Mesenchymal stem cell (in vitro differentiated cells and primary cell): ENCODE results near the gene PFKP.

ENCODE experiments used
- DNase-seq: peaks from one replicate; pipeline ENCODE4 v3.0.0-alpha.2; 2013
- H2AFZ ChIP-seq: one replicate; pipeline ENCODE4 v1.6.1; 2013; ENCODE audit warnings: low read depth, mild to moderate bottlenecking, control low read depth, inconsistent platforms, low read length, moderate library complexity
- H2AK5ac ChIP-seq: 2 replicates; pipeline ENCODE4 v1.6.1; 2013; ENCODE audit warnings: low read length, moderate library complexity, mild to moderate bottlenecking, inconsistent platforms; ENCODE audit not compliant: severe bottlenecking
- H2BK120ac ChIP-seq: one replicate; pipeline ENCODE4 v1.6.1; 2013; ENCODE audit warnings: low read depth, mild to moderate bottlenecking, inconsistent platforms, low read length, moderate library complexity
- H2BK12ac ChIP-seq, 2 experiments: one replicate each; pipeline ENCODE4 v1.6.1; 2013; ENCODE audit warnings: inconsistent platforms in 2 of 2, low read length in 2 of 2, mild to moderate bottlenecking in 2 of 2, moderate library complexity in 2 of 2, control low read depth in 1 of 2
- H2BK15ac ChIP-seq: one replicate; pipeline ENCODE4 v1.6.1; 2013; ENCODE audit warnings: mild to moderate bottlenecking, low read depth, inconsistent platforms; ENCODE audit not compliant: poor library complexity, severe bottlenecking
- H2BK5ac ChIP-seq: 2 replicates; pipeline ENCODE4 v1.6.1; 2013; ENCODE audit warnings: low read depth, mild to moderate bottlenecking, low read length, control low read depth, inconsistent platforms; ENCODE audit not compliant: poor library complexity, severe bottlenecking
- H3K14ac ChIP-seq, 2 experiments: one replicate each; pipeline ENCODE4 v1.6.1; 2013; ENCODE audit warnings: inconsistent platforms in 2 of 2, low read length in 2 of 2, control low read depth in 1 of 2, mild to moderate bottlenecking in 1 of 2, moderate library complexity in 1 of 2
- H3K18ac ChIP-seq, 2 experiments: one replicate each; pipeline ENCODE4 v1.6.1; 2013; ENCODE audit warnings: inconsistent platforms in 2 of 2, low read length in 2 of 2, control low read depth in 1 of 2, low read depth in 1 of 2, mild to moderate bottlenecking in 1 of 2
- H3K23ac ChIP-seq, 2 experiments: one replicate each; pipeline ENCODE4 v1.6.1; 2013; ENCODE audit warnings: inconsistent platforms in 2 of 2, low read length in 2 of 2, mild to moderate bottlenecking in 2 of 2, moderate library complexity in 2 of 2, control low read depth in 1 of 2
- H3K27ac ChIP-seq: 2 replicates; pipeline ENCODE4 v1.5.1; 2013; ENCODE audit warnings: mild to moderate bottlenecking, moderate library complexity, low read length, control low read depth, inconsistent platforms; ENCODE audit not compliant: poor library complexity, severe bottlenecking
- H3K27me3 ChIP-seq, 2 experiments: 2 replicates each; pipeline versions ENCODE4 v1.6.1 to v1.7.0; 2013; ENCODE audit warnings: low read length in 2 of 2, mild to moderate bottlenecking in 2 of 2, moderate library complexity in 2 of 2, control low read depth in 1 of 2, inconsistent platforms in 1 of 2; ENCODE audit not compliant: control insufficient read depth in 1 of 2, insufficient read depth in 1 of 2
- H3K36me3 ChIP-seq, 2 experiments: 2 replicates each; pipeline versions ENCODE4 v1.6.1 to v1.7.0; 2013; ENCODE audit warnings: low read length in 2 of 2, control low read depth in 1 of 2, inconsistent platforms in 1 of 2, low read depth in 1 of 2, mild to moderate bottlenecking in 1 of 2; ENCODE audit not compliant: insufficient read depth in 2 of 2, control insufficient read depth in 1 of 2
- H3K4ac ChIP-seq, 2 experiments: one replicate each; pipeline ENCODE4 v1.6.1; 2013; ENCODE audit warnings: inconsistent platforms in 2 of 2, low read length in 2 of 2, mild to moderate bottlenecking in 2 of 2, moderate library complexity in 2 of 2, control low read depth in 1 of 2, low read depth in 1 of 2
- H3K4me1 ChIP-seq: 2 replicates; pipeline ENCODE4 v1.6.1; 2013; ENCODE audit warnings: low read depth, low read length, control low read depth; ENCODE audit not compliant: control insufficient read depth, insufficient read depth
- H3K4me2 ChIP-seq: 2 replicates; pipeline ENCODE4 v1.6.1; 2013; ENCODE audit warnings: low read length, mild to moderate bottlenecking, inconsistent platforms; ENCODE audit not compliant: poor library complexity, severe bottlenecking
- H3K4me3 ChIP-seq, 2 experiments: 2 replicates each; pipeline versions ENCODE4 v1.5.1 to v1.7.0; 2013; ENCODE audit warnings: low read length in 2 of 2, mild to moderate bottlenecking in 2 of 2, control low read depth in 1 of 2, low read depth in 1 of 2; ENCODE audit not compliant: insufficient read depth in 1 of 2
- H3K79me1 ChIP-seq: replicated peaks from 2 replicates; pipeline ENCODE4 v1.6.1; 2013; ENCODE audit warnings: mild to moderate bottlenecking, control low read depth, low read length, inconsistent platforms; ENCODE audit not compliant: poor library complexity, severe bottlenecking
- H3K9ac ChIP-seq: 2 replicates; pipeline ENCODE4 v1.7.0; 2013; ENCODE audit warnings: mild to moderate bottlenecking, low read length, moderate library complexity
- H3K9me3 ChIP-seq: 2 replicates; pipeline ENCODE4 v1.7.0; 2013; ENCODE audit warnings: mild to moderate bottlenecking, low read length; ENCODE audit not compliant: control insufficient read depth
- H4K8ac ChIP-seq: one replicate; pipeline ENCODE4 v1.6.1; 2013; ENCODE audit warnings: inconsistent platforms, mild to moderate bottlenecking, low read length, moderate library complexity
- H4K91ac ChIP-seq: one replicate; pipeline ENCODE4 v1.6.1; 2013; ENCODE audit warnings: mild to moderate bottlenecking, low read length, inconsistent platforms
- WGBS: methylation state at CpG from one replicate; pipeline ENCODE4 v1.1.7; 2013; ENCODE audit warnings: mixed read lengths; 5-methylcytosine and 5-hydroxymethylcytosine counted together

Gene PFKP

GRCh38 chr10:3145366-3145765 is 78.0 kb downstream of the PFKP start:
- Histone ChIP-seq H2AFZ (no peak overlapping the region), H3K9me3 (no peaks in the 10 kb centered on the region), H2BK120ac (no peak overlapping the region), H3K9ac (no peak overlapping the region), H3K79me1 (peaks cover 38% of the 10 kb centered on the region), H2BK15ac (no peak overlapping the region), H3K27me3 (no peaks in the 10 kb centered on the region), H3K4me2 (no peak overlapping the region), H3K14ac (no peak overlapping the region), H4K91ac (no peak overlapping the region), H3K27ac (no peak overlapping the region), H3K36me3 (peaks cover 82 to 100% of the 10 kb centered on the region in 2 experiments), H3K4me1 (no peaks in the 10 kb centered on the region), H3K23ac (no peak overlapping the region), H3K18ac (no peak overlapping the region), H3K4me3 (no peak overlapping the region), H3K4ac (no peak overlapping the region), H2AK5ac (no peak overlapping the region), H2BK5ac (no peak overlapping the region), H4K8ac (no peak overlapping the region), H2BK12ac (no peak overlapping the region)
- WGBS: 98% methylated on average over 18 of the region's 18 CpGs
- no peak for DNase-seq

- Histone ChIP-seq H2BK15ac (no peak overlapping the region), H3K36me3 (peaks cover 84 to 100% of the 10 kb centered on the region in 2 experiments), H3K4me3 (no peak overlapping the region), H3K9me3 (no peaks in the 10 kb centered on the region), H3K14ac (no peak overlapping the region), H2AFZ (no peak overlapping the region), H3K4me1 (no peaks in the 10 kb centered on the region), H3K27me3 (no peaks in the 10 kb centered on the region), H3K18ac (no peak overlapping the region), H2BK120ac (no peak overlapping the region), H3K23ac (no peak overlapping the region), H3K9ac (no peak overlapping the region), H4K8ac (no peak overlapping the region), H3K4me2 (no peak overlapping the region), H3K79me1 (peaks cover 39% of the 10 kb centered on the region), H3K27ac (no peak overlapping the region), H4K91ac (no peak overlapping the region), H3K4ac (no peak overlapping the region), H2BK12ac (no peak overlapping the region), H2AK5ac (no peak overlapping the region), H2BK5ac (no peak overlapping the region)
- WGBS: 92% methylated on average over 8 of the region's 8 CpGs
- DNase-seq: no peak
Observed at GRCh38 chr10:3146289-3146688, 78.9 kb downstream of the PFKP start.

GRCh38 chr10:3147117-3147820 is 79.9 kb downstream of the PFKP start:
- no peak overlapping the region for H2BK15ac ChIP-seq
- no peak overlapping the region for H4K8ac ChIP-seq
- no peak overlapping the region for H2AFZ ChIP-seq
- WGBS: 90% methylated on average over 13 of the region's 17 CpGs
- no peak overlapping the region for H3K4me2 ChIP-seq
- H3K36me3 ChIP-seq: peaks cover 80 to 100% of the 10 kb centered on the region in 2 experiments
- H3K27ac ChIP-seq: no peak overlapping the region
- H3K9me3 ChIP-seq: no peaks in the 10 kb centered on the region
- no peak overlapping the region for H3K4me3 ChIP-seq
- H2BK12ac ChIP-seq: no peak overlapping the region
- H3K4me1 ChIP-seq: peaks cover 2% of the 10 kb centered on the region
- no peak overlapping the region for H3K4ac ChIP-seq
- H3K23ac ChIP-seq: no peak overlapping the region
- no peak overlapping the region for H2BK120ac ChIP-seq
- no peak overlapping the region for H3K9ac ChIP-seq
- H2BK5ac ChIP-seq: no peak overlapping the region
- peaks cover 39% of the 10 kb centered on the region for H3K79me1 ChIP-seq
- H2AK5ac ChIP-seq: no peak overlapping the region
- no peak for DNase-seq
- no peaks in the 10 kb centered on the region for H3K27me3 ChIP-seq
- no peak overlapping the region for H4K91ac ChIP-seq
- no peak overlapping the region for H3K18ac ChIP-seq
- no peak overlapping the region for H3K14ac ChIP-seq

GRCh38 chr10:3148041-3148440 is 80.7 kb downstream of the PFKP start:
- no peak overlapping the region for H2BK15ac ChIP-seq

More at GRCh38 chr10:3148041-3148440, 80.7 kb downstream of the PFKP start:
- H2AFZ ChIP-seq: no peak overlapping the region
- no peak overlapping the region for H2BK12ac ChIP-seq
- peaks cover 78 to 100% of the 10 kb centered on the region in 2 experiments for H3K36me3 ChIP-seq
- 91% methylated on average over 17 of the region's 17 CpGs for WGBS
- no peak overlapping the region for H4K91ac ChIP-seq
- H2BK5ac ChIP-seq: no peak overlapping the region
- peaks cover 5% of the 10 kb centered on the region for H3K4me1 ChIP-seq
- no peak overlapping the region for H3K4me3 ChIP-seq
- H3K4ac ChIP-seq: no peak overlapping the region
- no peak overlapping the region for H3K14ac ChIP-seq
- no peak overlapping the region for H3K9ac ChIP-seq
- H3K4me2 ChIP-seq: no peak overlapping the region
- peaks cover 44% of the 10 kb centered on the region for H3K79me1 ChIP-seq
- H3K27me3 ChIP-seq: no peaks in the 10 kb centered on the region
- no peak for DNase-seq
- H3K18ac ChIP-seq: no peak overlapping the region
- H3K27ac ChIP-seq: no peak overlapping the region
- H3K23ac ChIP-seq: no peak overlapping the region
- no peaks in the 10 kb centered on the region for H3K9me3 ChIP-seq
- no peak overlapping the region for H2AK5ac ChIP-seq
- H2BK120ac ChIP-seq: no peak overlapping the region
- no peak overlapping the region for H4K8ac ChIP-seq
